CD1c-positive myeloid dendritic cell (primary cell): Measurements from ENCODE around the gene SRGAP2B.
"Not testable (repeated sequence)": the region's sequence is repeated elsewhere in the genome, so short reads cannot be mapped to it uniquely, and the experiment has no call there.

Experiments used
- DNase-seq: peaks from one replicate; pipeline ENCODE4 v3.0.0-alpha.2; 2016; ENCODE audit errors: extremely low spot score

SRGAP2B gene

GRCh38 chr1:145095284-145096057 is at the start of gene SRGAP2B, which contains the start of gene FAM72D:
SRGAP2B (minus strand) TSS chr1:145095328; CDS start chr1:145092901, 2,427 bp downstream.
FAM72D (plus strand) TSS chr1:145095974; CDS start chr1:145096848, 874 bp downstream.
- not testable (repeated sequence) for DNase-seq

GRCh38 chr1:145144264-145144913 is 49.3 kb upstream of the SRGAP2B start:
- not testable (repeated sequence) for DNase-seq

DNA sequence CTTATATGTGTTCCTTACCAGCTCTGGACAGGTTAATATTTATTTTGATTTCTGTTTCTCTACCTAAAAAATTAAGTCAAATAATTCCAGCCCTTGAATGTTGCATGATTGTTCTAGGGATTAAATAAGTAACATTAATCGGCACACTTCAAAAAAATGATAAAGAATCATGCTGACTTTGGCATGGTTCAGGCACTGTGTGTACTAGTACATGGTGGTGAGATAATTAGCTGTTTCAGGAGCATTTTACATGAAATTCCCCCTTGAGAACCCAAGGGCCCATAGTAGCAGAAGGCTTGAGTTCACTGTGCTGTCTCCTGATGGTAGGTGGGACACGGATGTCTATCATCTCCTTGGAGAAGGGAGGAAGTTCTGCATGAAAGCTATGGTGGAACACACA is 45.4 kb upstream of the SRGAP2B start:
- DNase-seq = not testable (repeated sequence)

DNA sequence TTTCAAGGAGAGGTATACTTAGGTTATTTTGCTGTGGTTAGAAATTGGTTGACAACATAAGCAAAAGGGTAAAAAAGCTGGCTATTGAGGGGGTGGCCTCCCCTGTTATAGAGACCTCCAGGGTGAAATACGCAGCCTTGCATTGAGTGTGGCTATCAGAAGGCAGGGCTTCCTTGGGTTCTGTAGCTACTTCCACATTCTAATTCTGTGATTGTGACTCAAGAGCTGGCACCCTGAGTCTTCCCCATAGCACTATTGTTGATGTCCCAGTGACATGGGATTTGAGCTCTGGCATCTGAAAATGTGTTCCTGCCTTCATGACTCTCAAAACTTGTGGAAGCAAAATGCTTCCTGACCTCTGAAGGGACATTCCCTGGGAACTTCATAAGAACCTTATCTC is 39.3 kb upstream of the SRGAP2B start:
- not testable (repeated sequence) for DNase-seq

- peak; percentile 1 for DNase-seq
Measured at GRCh38 chr1:145128697-145129469, 33.8 kb upstream of the SRGAP2B start.

GRCh38 chr1:145127144-145127543 is 32.0 kb upstream of the SRGAP2B start:
- not testable (repeated sequence) for DNase-seq

- DNase-seq = not testable (repeated sequence)
Measured at GRCh38 chr1:145125112-145125511, 30.0 kb upstream of the SRGAP2B start.

- DNase-seq = not testable (repeated sequence)
Measured at GRCh38 chr1:145123992-145124641, 29.0 kb upstream of the SRGAP2B start.

DNA sequence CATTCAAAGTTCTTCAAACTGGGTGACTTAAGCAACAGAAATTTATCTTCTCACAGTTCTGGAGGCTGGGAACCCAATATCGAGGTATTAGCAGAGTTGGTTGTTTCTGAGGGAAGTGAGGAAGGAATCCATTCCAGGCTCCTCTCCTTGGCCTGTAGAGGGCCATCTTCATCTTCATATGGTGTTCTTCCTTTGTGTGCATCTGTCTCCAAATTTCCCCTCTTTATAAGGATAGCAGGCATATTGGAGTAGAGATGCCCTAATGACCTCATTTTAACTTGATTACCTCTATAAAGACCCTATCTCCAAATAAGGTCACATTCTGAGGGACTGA is 27.9 kb upstream of the SRGAP2B start:
- DNase-seq = not testable (repeated sequence)

- DNase-seq = not testable (repeated sequence)
Measured at GRCh38 chr1:145122344-145123061, 27.4 kb upstream of the SRGAP2B start.

DNA sequence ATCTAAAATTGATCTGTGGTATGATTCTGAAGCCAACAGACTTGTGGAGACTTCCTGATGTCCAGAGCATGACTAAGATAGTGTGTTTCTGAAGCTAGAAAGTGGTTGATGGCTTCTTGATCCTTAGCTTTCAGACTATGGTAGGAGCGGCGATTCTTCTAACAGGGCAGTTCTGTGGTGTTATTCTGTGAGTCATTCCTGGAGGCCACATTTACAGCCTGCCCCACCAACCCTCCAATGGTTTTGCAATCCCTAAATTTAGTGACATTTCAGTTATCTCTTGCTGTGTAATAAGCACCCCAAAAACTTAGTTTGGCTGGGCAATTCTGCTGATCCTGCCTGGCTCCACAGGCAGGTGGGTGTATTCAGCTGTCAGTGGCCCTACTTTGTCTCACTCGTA is 24.7 kb upstream of the SRGAP2B start:
- not testable (repeated sequence) for DNase-seq

DNA sequence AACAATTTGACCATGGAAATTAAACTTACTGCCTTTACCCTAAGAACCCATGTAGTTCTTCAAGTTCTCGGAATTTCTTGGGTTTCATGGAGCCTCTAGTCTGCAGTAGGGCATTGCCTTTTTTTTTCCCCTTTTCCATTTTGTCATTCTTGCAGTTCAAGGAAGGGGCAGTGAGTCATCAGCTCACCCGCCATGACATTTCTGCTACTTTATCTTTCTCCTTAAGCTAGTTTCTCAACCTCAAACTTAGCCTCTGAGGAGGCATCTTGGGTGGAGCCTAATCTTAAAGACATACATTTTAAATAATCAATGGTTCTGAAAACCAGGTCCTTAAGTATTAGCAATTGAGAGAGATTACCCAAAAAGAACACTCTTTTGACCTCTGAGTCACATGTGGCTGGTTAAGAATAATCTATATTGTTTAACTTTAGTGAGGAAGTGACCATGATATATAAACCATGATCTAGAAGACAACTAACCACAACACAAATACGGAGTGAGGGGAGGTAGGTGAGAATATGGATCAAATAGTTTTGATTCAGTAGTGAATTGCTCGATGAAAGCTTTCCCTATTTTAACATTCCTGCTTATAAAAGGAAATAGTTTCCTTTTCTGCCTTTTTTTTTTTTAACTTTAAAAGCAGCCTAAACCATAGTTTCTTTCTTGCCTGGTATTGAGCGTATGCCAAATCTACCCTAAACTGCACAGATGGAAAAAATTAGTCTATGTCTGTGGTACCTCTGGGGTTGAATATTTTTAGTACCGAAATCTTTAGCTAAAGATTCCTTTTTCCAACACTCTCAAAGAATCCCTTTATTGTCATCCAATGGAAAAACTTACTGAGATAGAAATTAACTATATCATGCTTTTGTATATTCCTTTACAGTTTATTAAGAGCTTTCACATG is 20.7 kb upstream of the SRGAP2B start:
- DNase-seq = not testable (repeated sequence)

DNA sequence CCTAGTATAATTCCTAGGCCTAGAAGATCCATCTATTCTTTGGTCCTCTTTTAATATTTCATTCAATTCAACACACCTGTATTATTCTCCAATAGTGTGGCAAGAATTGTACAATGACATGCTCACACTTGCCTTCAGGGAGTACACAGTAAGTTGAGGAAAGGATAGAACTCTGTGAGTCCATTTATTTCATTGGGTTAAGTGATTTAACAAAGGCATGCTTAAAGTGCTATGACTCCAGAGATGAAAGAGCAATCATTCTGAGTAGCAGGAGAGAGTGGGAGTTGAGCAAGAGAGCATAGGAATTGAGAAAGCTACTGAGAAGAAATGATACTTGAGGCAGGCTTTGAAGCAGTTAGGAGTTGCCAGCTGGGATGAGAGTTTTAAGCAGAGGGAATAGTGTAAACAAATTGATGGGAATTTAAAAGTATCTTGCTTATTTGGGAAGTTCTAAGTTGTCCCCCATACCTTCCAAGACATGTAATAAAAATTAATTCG is 19.5 kb upstream of the SRGAP2B start:
- DNase-seq = not testable (repeated sequence)

- DNase-seq = not testable (repeated sequence)
Measured at GRCh38 chr1:145112703-145113102, 17.6 kb upstream of the SRGAP2B start.

- DNase-seq = not testable (repeated sequence)
Measured at GRCh38 chr1:145111674-145112073, 16.5 kb upstream of the SRGAP2B start.

DNA sequence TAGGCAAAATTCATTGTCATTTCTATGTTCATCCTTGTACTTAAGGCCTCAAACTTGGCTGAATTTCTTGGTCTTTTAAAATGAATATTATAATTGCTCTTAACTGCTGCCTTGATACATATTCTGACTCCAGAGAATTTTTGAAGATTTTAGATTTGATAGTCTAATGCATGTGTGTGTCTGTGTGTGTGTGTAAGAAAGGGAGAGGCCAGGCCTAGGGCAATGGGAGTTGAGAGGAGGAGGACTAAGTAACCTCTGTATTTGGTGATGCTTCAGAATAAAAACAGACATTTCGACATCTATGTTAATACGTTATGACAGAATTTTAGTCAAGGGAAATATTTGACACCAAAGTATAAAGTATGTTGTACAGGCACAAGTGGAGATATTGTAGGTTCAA is 8.2 kb upstream of the SRGAP2B start:
- not testable (repeated sequence) for DNase-seq

GRCh38 chr1:145101725-145102124 is 6.6 kb upstream of the SRGAP2B start:
- DNase-seq = not testable (repeated sequence)

- not testable (repeated sequence) for DNase-seq
Measured at GRCh38 chr1:145094655-145095211, 395 bp downstream of the SRGAP2B start.

GRCh38 chr1:145093517-145094149 is 1.5 kb downstream of the SRGAP2B start:
- DNase-seq = peak; percentile 6
